ENCODE results near the gene GJA3. TPM values are rescaled to one million over a fixed set of nuclear protein-coding genes. Genes with fewer than 3 reads are reported as not detected.

Gene GJA3
- polyA plus RNA-seq, 1 experiment: 0.13 TPM

DNA sequence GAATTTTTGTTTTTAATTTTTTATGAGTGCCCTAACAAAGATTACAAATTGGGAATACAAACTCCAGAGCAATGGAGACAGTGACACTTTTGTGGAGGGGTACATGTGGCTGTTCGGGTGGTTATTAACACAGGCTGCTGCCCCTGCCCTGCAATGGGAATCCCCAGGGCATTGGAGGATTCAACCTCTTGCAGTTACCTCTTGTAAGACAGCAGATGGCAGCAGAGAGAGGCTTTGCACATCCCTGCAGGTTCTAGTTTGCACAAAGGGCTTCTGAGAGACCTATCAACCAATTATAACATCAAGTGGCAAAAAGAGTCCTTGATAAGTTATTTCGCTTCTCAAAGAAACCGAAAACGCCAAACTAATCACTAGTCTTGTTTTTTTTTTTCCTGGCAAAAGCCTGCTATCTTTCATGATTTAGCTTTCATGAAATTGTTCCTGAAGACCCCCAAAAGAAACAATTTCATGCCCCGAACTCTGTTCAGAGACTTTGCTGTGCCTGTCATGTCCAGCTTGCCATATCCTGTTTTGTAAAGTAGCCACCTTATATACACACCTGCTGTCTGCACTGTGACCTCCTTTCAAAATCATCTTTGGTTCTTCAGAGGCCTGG lies 21.5 kb upstream of the GJA3 start:
- TF ChIP-seq, protein P1, sequence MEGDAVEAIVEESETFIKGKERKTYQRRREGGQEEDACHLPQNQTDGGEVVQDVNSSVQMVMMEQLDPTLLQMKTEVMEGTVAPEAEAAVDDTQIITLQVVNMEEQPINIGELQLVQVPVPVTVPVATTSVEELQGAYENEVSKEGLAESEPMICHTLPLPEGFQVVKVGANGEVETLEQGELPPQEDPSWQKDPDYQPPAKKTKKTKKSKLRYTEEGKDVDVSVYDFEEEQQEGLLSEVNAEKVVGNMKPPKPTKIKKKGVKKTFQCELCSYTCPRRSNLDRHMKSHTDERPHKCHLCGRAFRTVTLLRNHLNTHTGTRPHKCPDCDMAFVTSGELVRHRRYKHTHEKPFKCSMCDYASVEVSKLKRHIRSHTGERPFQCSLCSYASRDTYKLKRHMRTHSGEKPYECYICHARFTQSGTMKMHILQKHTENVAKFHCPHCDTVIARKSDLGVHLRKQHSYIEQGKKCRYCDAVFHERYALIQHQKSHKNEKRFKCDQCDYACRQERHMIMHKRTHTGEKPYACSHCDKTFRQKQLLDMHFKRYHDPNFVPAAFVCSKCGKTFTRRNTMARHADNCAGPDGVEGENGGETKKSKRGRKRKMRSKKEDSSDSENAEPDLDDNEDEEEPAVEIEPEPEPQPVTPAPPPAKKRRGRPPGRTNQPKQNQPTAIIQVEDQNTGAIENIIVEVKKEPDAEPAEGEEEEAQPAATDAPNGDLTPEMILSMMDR (IDR thresholded peaks at IDR 0.05; ENCODE audit: insufficient read depth, low read depth, low read length): peak; percentile 91
- Histone ChIP-seq H3K4me3 (ENCODE audit: low read depth, low read length) (no peak overlapping the region), H3K27me3 (ENCODE audit: control insufficient read depth, insufficient read depth, low read length) (peaks cover 38% of the 10 kb centered on the region), H3K36me3 (ENCODE audit: control insufficient read depth, insufficient read depth, low read length) (no peaks in the 10 kb centered on the region)
- ChIA-PET POLR2A (no interaction called here), CTCF (interaction anchor here (0.9 to 2.3 kb wide), 6 partner anchors 9 to 744 kb away, joined by 3 to 21 read pairs (median 4); no protein-coding TSS in a partner anchor)
- no peak for DNase-seq (ENCODE audit: low read depth)

DNA sequence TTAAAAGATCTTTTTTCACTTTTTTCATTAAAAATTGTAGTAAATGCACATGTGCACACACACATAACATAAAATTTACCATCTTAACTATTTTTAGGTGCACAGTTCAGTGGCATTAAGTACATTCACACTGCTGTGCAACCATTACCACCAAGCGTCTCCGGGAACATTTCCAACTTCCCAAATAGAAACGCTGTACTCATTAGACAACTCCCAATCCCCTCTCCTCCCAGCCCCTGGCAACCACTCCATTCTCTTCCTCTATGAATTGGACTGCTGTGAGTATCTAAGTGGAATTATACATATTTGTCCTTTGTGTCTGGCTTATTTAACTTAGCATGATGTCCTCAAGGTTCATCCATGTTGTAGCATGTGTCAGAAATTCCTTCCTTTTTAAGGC lies 20.3 kb upstream of the GJA3 start:
- Histone ChIP-seq H3K27me3 (ENCODE audit: control insufficient read depth, insufficient read depth, low read length) (peaks cover 38% of the 10 kb centered on the region), H3K36me3 (ENCODE audit: control insufficient read depth, insufficient read depth, low read length) (no peaks in the 10 kb centered on the region), H3K4me3 (ENCODE audit: low read depth, low read length) (no peak overlapping the region)
- ChIA-PET CTCF (interaction anchor here (0.9 to 2.1 kb wide), 4 partner anchors 10 to 744 kb away, joined by 3 to 21 read pairs (median 6); no protein-coding TSS in a partner anchor), POLR2A (no interaction called here)
- TF ChIP-seq, protein P1 (IDR thresholded peaks at IDR 0.05; ENCODE audit: insufficient read depth, low read depth, low read length): no peak
- DNase-seq (ENCODE audit: low read depth): no peak

DNA sequence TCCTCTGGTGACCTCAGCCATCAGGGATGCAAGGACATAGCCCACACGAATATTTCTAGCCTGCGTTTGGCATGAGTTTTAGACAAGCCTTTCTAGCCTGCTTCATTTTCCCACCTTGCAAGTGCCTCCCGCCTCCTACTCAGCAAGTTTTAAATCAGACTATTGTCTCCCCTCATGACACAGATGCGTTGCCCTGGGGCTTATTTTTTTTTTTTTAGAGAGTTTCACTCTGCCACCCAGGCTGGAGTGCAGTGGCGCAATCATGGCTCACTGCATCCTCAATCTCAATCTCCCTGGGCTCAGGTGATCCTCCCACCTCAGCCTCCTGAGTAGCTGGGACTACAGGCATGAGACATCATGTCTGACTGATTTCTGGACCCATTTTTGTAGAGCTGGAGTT lies 17.3 kb upstream of the GJA3 start:
- ChIA-PET CTCF (interaction anchor here (1.2 kb wide), 1 partner anchor 16 kb away, joined by 3 read pairs; no protein-coding TSS in a partner anchor), POLR2A (no interaction called here)
- no peak overlapping the region for H3K4me3 ChIP-seq (ENCODE audit: low read depth, low read length)
- TF ChIP-seq, protein P1 (IDR thresholded peaks at IDR 0.05; ENCODE audit: insufficient read depth, low read depth, low read length): no peak
- H3K27me3 ChIP-seq (ENCODE audit: control insufficient read depth, insufficient read depth, low read length): peaks cover 30% of the 10 kb centered on the region
- no peaks in the 10 kb centered on the region for H3K36me3 ChIP-seq (ENCODE audit: control insufficient read depth, insufficient read depth, low read length)
- DNase-seq (ENCODE audit: low read depth): no peak

DNA sequence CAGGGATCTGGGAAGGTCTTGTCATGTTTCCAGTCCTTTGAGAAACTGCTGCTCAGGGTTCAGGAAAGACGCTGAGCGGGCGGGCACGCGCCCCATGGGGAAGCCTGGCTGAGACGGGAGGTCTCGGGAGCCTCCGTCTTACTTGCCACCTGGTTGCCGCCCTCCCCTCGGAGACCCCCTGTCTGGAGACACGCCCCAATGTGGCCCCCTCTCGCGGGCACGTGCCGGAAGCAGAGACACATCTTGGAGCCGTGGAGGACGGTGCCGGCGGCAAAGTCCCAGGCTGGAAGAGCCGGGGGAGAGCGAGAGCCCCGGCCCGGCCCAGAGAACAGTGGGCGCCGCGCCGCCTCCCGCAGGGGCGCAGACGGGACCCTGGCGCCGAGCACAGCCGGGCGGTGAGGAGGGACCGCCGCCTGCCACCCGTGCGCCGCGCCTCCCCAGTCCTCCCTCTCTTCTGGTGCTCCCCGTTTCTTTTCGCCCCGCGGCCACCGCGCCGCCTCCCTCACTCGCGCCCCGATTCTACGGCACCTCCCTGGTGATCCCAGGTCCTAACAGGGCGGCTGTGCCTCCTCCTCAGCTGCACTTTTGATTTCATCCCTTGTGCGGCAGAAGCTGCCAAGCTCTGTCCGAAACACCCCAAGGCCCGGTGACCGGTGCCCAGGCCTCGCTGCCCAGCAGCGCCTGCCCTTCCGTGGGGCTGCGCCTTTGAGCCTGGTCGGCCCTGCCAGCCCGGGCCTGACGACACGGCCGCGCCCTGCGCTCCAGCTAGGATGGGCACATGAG lies 16.4 kb upstream of the GJA3 start:
- ChIA-PET CTCF (no interaction called here), POLR2A (no interaction called here)
- Histone ChIP-seq H3K36me3 (ENCODE audit: control insufficient read depth, insufficient read depth, low read length) (no peaks in the 10 kb centered on the region), H3K4me3 (ENCODE audit: low read depth, low read length) (no peak overlapping the region), H3K27me3 (ENCODE audit: control insufficient read depth, insufficient read depth, low read length) (peaks cover 29% of the 10 kb centered on the region)
- TF ChIP-seq, protein P1 (IDR thresholded peaks at IDR 0.05; ENCODE audit: insufficient read depth, low read depth, low read length): no peak
- no peak for DNase-seq (ENCODE audit: low read depth)

DNA sequence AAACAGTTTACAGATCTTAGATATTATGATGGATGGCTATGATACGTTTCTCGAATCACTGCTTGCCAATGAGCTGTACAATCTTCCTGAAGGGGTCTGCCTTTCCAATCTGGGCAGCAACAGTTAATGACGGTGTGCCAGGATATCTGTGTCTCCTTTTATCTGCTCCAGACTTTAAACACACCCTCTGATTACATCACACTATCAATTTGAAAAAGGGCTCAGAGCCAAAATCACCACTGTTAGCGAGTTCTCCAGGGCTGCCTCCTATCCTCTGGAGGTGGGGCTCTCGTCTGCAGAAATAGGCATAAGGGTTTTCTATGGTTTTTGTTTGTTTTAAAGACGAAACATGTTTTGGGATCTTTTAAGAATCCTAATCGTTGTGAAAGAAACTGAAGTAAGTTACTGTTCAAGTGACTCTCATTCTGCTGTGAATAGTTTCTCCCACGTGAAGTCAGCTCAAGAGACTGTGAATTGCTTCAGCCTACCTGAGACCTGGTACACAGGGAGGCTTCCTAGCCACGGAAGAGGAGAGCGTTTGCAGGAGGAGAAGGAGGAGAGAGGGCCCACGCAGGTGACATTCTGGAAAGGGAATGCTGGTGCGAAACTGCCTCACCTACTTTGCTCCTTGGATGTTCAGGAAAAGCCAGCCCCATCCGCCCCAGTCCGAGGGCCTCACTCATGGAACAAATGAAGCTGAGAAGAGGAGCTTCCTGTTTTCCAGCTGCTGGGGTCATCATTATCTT lies 15.2 kb upstream of the GJA3 start:
- ChIA-PET CTCF (interaction anchor here (0.6 to 1.3 kb wide), 2 partner anchors 8 to 30 kb away, joined by 3 to 4 read pairs; no protein-coding TSS in a partner anchor), POLR2A (no interaction called here)
- no peaks in the 10 kb centered on the region for H3K36me3 ChIP-seq (ENCODE audit: control insufficient read depth, insufficient read depth, low read length)
- TF ChIP-seq, protein P1 (IDR thresholded peaks at IDR 0.05; ENCODE audit: insufficient read depth, low read depth, low read length): no peak
- no peak overlapping the region for H3K4me3 ChIP-seq (ENCODE audit: low read depth, low read length)
- no peak for DNase-seq (ENCODE audit: low read depth)
- peaks cover 29% of the 10 kb centered on the region for H3K27me3 ChIP-seq (ENCODE audit: control insufficient read depth, insufficient read depth, low read length)

Data from BJ (cell line).